A673 (cell line): Measurements from ENCODE around the gene PAX5. TPM values are rescaled to one million over a fixed set of nuclear protein-coding genes. Genes with fewer than 3 reads are reported as not detected.

ENCODE experiments used
- BruUV-seq: library from RNA; stranded (reverse); fragments of 400-500 nt; replicated peaks from 2 replicates; lab custom pipeline; 2021; lab: Mats Ljungman, UMichigan
- CTCF ChIA-PET: fragments of 300-600 bp; sonication (Branson Sonifier 250); formaldehyde crosslinking; loops from one replicate; lab custom pipeline; 2022; ENCODE audit warnings: antibody characterized with exemption; lab: Charles Lee
- POLR2A ChIA-PET: fragments of 300-600 bp; sonication (Branson Sonifier 250); formaldehyde crosslinking; loops from one replicate; lab custom pipeline; 2022; ENCODE audit warnings: antibody characterized with exemption; ENCODE audit not compliant: low non-redundant PET; lab: Charles Lee
- DNase-seq: peaks from one replicate; pipeline ENCODE4 v3.0.0-alpha.2; 2015; ENCODE audit warnings: low spot score
- H3K27ac ChIP-seq: fragments of 200-600 bp; sonication (generic); 2 replicates; pipeline ENCODE4 v1.5.1; 2016; ENCODE audit warnings: mixed run types, low read depth, mild to moderate bottlenecking, mixed read lengths, antibody characterized with exemption, low read length; ENCODE audit not compliant: poor library complexity, severe bottlenecking
- H3K27me3 ChIP-seq: fragments of 200-600 bp; sonication (generic); replicated peaks from 2 replicates; pipeline ENCODE4 v1.6.1; 2017; ENCODE audit warnings: mixed run types, low read depth, mild to moderate bottlenecking, mixed read lengths, antibody characterized with exemption, low read length; ENCODE audit not compliant: insufficient read depth, poor library complexity
- H3K36me3 ChIP-seq: fragments of 200-600 bp; sonication (generic); 2 replicates; pipeline ENCODE4 v1.6.1; 2016; ENCODE audit warnings: mixed run types, mild to moderate bottlenecking, mixed read lengths, antibody characterized with exemption, low read length; ENCODE audit not compliant: insufficient read depth, poor library complexity, severe bottlenecking
- H3K4me1 ChIP-seq: fragments of 200-600 bp; sonication (generic); 2 replicates; pipeline ENCODE4 v1.6.1; 2017; ENCODE audit warnings: mixed run types, mild to moderate bottlenecking, mixed read lengths, antibody characterized with exemption, low read length; ENCODE audit not compliant: insufficient read depth, poor library complexity, severe bottlenecking
- H3K4me3 ChIP-seq: fragments of 200-600 bp; sonication (generic); 2 replicates; pipeline ENCODE4 v1.5.1; 2016; ENCODE audit warnings: low read depth, mixed run types, mild to moderate bottlenecking, mixed read lengths, low read length; ENCODE audit not compliant: poor library complexity, severe bottlenecking
- H3K9me3 ChIP-seq: fragments of 200-600 bp; sonication (generic); 2 replicates; pipeline ENCODE4 v1.6.1; 2016; ENCODE audit warnings: mixed run types, low read depth, mild to moderate bottlenecking, mixed read lengths, antibody characterized with exemption, low read length; ENCODE audit not compliant: poor library complexity, severe bottlenecking
- EZH2 ChIP-seq: fragments of 200-600 bp; sonication (generic); IDR thresholded peaks from 2 replicates; pipeline ENCODE4 v1.6.1; 2017; ENCODE audit warnings: borderline replicate concordance, low read depth, mild to moderate bottlenecking, mixed read lengths, antibody characterized with exemption, low read length; ENCODE audit not compliant: poor library complexity, severe bottlenecking
- intact Hi-C: fragments of 100-400 bp; cut with micrococcal nuclease; formaldehyde crosslinking; loops from one replicate; pipeline ENCODE4 v1.10.0; 2022; ENCODE audit not compliant: unreplicated experiment
- total RNA-seq: library from RNA; stranded (reverse); gene quantifications from 2 replicates; pipeline ENCODE4 v1.2.3, GENCODE V29; 2021
- TF ChIP-seq, protein P1 (sequence below): fragments of 300-800, 200-600 bp; sonication (generic); conservative IDR thresholded peaks from 2 replicates; pipeline ENCODE4 v1.5.1; 2017; ENCODE audit warnings: low read depth, mild to moderate bottlenecking, antibody characterized with exemption, low read length, moderate library complexity, mixed read lengths

PAX5 gene
- total RNA-seq, 1 experiment from 2014 or later, result 5.5 TPM

DNA sequence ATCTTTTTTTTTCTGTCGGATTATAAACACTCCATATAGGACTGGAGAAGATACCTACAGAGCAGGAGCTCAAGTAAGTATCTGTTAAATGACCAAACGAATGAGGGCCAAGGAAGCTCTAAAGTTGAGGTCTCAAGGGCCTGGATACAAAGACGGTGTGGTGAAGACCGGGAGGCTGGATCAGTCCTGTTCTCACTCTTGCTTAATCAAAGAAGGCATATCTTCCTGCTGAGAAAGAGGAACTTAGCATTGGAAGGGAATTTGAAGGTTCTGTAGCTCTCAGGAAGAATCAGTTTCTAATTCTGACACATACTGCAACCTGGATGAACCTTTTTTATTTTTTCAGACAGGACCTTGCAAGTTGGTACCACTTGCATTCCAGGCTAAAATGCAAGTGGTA lies 28.3 kb upstream of the PAX5 start:
- Histone ChIP-seq H3K27me3 (no peaks in the 10 kb centered on the region), H3K9me3 (no peaks in the 10 kb centered on the region), H3K4me1 (no peaks in the 10 kb centered on the region), H3K36me3 (no peaks in the 10 kb centered on the region), H3K4me3 (no peak overlapping the region), H3K27ac (no peak overlapping the region)
- DNase-seq, result no peak
- CTCF ChIA-PET, result no interaction called here
- intact Hi-C loops, result no loop called here
- POLR2A ChIA-PET, result no interaction called here
- BruUV-seq, result no TSS peak
- TF ChIP-seq, protein P1, sequence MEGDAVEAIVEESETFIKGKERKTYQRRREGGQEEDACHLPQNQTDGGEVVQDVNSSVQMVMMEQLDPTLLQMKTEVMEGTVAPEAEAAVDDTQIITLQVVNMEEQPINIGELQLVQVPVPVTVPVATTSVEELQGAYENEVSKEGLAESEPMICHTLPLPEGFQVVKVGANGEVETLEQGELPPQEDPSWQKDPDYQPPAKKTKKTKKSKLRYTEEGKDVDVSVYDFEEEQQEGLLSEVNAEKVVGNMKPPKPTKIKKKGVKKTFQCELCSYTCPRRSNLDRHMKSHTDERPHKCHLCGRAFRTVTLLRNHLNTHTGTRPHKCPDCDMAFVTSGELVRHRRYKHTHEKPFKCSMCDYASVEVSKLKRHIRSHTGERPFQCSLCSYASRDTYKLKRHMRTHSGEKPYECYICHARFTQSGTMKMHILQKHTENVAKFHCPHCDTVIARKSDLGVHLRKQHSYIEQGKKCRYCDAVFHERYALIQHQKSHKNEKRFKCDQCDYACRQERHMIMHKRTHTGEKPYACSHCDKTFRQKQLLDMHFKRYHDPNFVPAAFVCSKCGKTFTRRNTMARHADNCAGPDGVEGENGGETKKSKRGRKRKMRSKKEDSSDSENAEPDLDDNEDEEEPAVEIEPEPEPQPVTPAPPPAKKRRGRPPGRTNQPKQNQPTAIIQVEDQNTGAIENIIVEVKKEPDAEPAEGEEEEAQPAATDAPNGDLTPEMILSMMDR, result no peak
- TF ChIP-seq EZH2, result no peak

DNA sequence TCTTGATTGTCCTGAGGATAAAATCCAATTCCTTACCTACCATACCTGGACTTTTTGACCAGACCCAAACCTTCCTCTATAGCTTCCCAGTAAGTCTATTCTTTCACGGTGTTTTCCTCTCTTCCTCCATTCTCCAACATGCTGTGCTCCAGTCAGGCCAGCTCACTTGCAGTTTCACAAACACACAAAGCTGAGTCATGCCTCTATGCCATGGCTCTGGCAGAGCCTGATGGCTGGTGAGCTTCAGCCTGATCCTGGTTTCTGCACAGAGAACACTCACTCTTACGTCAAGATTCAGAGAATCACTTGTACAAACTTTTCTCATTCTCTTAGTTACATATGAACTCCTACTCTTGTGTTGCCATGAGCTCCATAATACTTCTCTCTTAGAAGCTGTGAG lies 27.7 kb upstream of the PAX5 start:
- H3K36me3 ChIP-seq, result no peaks in the 10 kb centered on the region
- TF ChIP-seq, protein P1, result no peak
- TF ChIP-seq EZH2, result no peak
- intact Hi-C loops, result no loop called here
- CTCF ChIA-PET, result no interaction called here
- DNase-seq, result no peak
- no TSS peak for BruUV-seq
- POLR2A ChIA-PET, result no interaction called here
- no peak overlapping the region for H3K4me3 ChIP-seq
- H3K27me3 ChIP-seq, result no peaks in the 10 kb centered on the region
- H3K4me1 ChIP-seq, result no peaks in the 10 kb centered on the region
- H3K9me3 ChIP-seq, result no peaks in the 10 kb centered on the region
- no peak overlapping the region for H3K27ac ChIP-seq

DNA sequence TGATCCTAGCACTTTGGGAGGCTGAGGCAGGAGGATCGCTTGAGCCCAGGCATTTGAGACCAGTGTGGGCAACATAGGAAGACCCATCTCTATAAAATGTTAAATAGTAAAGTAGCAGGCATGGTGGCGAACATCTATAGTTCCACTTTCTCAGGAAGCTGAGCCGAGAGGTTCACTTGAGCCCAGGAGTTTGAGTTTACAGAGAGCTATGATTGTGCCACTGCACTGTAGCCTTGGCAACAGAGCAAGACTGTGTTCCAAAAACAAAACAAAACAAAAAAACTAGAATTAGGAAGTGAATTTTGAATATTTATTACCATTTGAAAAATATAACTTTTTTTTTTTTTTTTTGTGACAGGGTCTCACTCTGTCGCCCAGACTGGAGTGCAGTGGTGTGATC lies 26.8 kb upstream of the PAX5 start:
- DNase-seq, result no peak
- Histone ChIP-seq H3K4me1 (no peaks in the 10 kb centered on the region), H3K27ac (no peak overlapping the region), H3K4me3 (no peak overlapping the region), H3K9me3 (no peaks in the 10 kb centered on the region), H3K27me3 (no peaks in the 10 kb centered on the region), H3K36me3 (no peaks in the 10 kb centered on the region)
- intact Hi-C loops, result no loop called here
- no TSS peak for BruUV-seq
- ChIA-PET CTCF (no interaction called here), POLR2A (no interaction called here)
- TF ChIP-seq EZH2, result no peak
- TF ChIP-seq, protein P1, result no peak
